Activated CD4-positive, CD25-positive, alpha-beta regulatory T cell treated with anti-CD3 and anti-CD28 coated beads, Interleukin-2, amount 50 U/mL, for 72 hours (primary cell): ENCODE results near the gene QPCT.

Experiments
- DNase-seq: peaks from one replicate; pipeline ENCODE4 v3.0.0; 2021

The QPCT gene

DNA sequence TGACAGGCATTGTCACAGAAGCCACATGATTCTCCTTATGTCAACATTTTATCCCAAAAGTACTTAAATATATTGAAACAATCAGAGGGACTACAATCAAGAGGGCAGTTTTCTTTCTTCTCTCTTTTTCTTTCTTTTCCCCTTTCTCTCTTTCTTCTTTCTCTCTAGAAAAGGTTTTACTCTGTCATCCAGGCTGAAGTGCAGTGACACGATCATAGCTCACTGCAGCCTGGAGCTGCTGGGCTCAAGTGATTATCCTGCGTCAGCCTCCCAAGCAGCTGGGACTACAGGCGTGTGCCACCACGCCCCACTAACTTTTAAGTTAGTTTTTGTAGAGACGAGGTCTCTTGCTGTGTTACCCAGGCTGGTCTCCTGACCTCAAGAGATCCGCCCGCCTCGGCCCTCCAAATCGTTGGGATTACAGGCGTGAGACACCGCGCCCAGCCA, 18.8 kb upstream of the QPCT start:
- DNase-seq = no peak

DNA sequence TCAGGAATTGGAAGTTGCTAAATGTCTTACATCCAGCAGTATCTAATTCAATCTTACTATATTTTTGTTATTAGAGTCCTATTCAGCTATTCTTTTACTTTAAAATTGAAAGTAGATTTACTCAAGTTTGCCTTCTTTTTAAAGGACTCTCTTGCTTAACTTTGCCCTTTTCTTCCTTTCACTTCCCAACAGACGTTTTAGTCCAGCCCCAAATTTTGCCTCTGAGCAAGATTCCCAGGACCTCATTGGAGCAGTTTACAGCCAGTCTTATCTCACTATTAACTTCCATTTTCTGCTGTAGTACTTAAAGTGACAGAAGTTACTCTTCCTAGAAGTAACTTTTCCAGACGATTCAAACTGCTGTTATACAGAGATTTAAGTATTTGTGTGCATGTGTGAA, 18.1 kb upstream of the QPCT start:
- no peak for DNase-seq

DNA sequence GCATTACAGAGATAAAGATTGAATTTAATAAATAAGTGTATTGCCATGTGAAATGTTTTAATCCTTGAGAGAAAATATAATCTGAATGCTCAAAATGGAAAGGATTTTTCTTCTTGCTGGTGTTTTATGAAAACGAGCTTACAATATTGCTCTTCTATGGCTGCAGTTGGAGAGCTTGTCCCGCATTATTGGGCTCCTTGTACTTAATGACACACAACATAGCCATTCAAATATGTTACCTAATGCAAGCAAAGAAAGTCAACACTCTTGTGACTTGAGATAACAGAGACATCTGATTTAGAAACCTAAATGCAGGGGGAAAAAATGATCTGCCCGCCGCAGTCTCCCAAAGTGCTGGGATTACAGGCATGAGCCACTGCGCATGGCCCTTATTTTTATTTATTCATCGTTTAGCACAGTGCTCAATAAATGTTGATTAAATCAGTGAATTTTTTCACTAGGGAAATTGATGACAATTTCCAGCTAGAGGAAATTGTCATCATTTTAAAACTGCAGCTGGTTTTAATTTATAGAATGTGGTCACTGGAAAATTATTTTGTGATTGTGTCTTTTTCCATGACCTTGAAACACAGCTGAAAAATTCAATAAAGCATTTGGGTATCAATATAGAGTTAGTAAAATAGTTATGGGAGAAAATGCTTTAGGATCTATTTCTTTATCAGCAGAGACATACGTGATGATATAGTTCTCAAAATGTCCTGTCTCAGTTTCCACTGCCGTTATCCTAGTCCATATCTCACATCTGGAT, 17.4 kb upstream of the QPCT start:
- DNase-seq = no peak

DNA sequence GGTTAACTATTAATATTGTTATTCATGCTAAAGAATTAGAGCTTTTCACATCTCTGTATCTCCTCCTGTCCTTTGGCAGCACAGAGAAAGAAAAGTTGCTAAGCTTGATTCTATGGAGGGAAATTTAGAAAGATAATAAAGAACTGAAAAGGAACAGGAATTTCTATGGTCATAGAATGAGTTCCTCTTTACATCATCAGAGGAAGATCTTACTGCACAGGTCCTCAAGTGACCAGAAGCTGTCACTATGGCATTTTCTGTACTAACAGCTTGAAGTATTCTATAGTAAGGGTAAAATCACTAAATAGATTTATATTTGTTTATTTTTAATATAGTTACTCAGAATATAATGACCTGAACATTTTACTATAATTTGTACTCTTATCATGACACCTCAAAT, 13.7 kb upstream of the QPCT start:
- DNase-seq = no peak

DNA sequence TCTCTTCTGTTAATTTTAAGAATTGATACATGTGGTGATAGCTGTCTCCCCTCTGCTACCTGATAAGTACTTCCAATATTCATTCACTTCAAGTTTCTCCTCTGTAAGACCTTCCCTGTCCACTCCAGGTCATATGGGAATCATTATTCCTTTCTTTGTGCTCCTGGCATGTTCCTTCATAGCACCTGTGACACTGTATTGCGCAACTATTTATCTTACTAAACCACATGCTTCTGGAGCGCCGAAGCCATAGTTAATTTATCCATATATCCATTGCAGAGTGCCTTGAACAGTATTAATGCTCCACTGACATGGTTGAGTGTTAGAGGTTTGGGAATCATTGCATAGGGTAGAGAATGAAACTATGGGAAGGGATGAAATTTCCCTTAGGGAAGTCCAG, 11.9 kb upstream of the QPCT start:
- no peak for DNase-seq

DNA sequence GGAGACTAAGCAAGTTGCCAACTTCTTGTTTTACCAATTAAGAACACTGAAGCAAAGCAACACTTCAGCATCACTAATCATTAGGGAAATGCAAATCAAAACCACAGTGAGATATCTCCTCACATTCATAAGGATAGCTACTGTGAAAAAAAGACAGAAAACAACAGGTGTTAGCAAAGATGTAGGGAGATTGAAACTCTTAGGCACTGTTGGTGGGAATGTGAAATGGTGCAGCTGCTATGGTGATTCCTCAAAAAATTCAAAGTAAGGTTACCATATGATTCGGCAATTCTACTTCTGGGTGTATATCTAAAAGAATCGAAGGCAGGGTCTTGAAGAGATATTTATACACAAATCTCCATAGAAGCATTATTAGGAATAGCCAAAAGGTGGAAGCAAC, 11.2 kb upstream of the QPCT start:
- no peak for DNase-seq

DNA sequence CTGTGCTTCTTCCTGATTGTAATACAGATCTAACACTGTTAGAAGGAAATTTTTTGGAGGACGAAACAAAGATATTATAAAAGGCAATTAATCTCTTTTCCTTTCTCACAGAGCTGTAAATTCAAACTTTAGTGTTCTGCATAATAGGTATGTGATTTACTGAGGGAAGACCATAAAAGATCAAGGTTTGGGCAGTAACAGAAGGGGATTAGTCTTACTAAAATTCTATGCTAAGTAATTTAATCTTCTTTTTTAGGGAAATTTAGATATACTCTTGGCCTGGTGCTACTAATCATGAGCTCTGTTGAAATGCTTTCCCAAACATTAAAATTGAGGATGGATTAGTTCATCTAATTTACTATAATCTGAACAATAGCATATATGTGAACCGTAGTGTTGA, 8.8 kb upstream of the QPCT start:
- no peak for DNase-seq

DNA sequence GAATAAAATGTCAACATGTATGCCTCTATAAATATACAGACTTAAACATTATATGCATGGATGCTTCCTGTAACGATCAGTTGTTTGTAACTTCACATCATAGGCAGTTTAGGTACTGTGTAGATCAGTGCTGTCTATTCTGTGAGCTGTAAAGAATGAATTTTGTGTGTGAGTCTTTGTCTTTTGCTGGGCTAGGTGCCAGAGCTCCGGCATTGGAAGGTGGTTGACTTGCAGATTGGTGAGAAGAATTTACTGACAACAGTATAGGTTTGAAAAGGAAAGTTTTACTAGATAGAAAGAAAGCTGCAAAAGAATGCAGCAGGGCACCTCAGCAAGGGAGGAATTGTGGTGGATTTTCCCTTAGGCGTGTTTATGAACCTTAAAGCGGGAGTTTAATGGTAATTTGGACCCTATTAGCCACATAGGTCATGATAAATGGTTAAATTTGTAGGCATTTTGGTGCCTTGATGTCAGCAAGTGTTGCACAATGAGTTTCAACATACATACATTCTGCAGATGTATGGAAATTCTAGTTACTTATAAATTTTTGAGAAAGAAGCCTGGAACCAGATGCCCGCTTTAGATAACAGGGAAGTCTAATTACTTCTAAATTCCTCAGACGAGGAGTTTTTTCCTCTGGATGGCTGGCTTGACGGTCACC, 6.7 kb upstream of the QPCT start:
- no peak for DNase-seq

DNA sequence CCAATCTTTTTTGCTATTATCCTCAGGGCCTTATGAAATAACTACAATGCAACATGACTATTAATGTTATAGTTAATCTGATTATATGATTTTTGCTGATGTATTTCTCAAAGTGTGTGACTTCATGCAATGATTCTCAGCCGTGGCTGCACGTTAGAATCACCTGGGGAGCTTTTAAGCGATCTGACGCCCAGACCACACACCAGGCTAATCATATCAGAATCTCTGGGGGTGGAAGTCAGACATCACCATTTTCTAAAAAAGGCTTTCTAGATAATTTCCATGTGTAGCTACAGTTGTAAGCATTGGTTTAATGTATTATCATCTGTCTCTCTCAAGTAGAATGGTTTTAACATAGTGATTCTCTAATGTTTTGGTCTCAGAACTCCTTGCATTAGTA, 5.5 kb upstream of the QPCT start:
- DNase-seq = no peak

DNA sequence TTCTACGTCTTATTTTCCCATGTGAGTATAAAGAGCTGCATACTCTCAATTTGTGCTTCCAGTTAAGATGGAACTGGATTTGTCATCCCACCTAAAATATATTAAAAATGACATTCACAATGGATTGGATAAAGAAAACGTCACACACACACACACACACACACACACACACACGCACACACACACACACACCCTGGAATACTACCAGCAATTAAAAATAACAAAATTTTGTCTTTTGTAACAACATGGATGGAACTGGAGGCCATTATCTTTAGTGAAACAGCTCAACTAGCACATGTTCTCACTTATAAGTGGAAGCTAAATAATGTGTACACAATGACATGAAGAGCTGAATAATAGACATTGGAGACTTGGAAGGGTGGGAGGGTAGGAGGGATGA, 3.8 kb upstream of the QPCT start:
- no peak for DNase-seq

DNA sequence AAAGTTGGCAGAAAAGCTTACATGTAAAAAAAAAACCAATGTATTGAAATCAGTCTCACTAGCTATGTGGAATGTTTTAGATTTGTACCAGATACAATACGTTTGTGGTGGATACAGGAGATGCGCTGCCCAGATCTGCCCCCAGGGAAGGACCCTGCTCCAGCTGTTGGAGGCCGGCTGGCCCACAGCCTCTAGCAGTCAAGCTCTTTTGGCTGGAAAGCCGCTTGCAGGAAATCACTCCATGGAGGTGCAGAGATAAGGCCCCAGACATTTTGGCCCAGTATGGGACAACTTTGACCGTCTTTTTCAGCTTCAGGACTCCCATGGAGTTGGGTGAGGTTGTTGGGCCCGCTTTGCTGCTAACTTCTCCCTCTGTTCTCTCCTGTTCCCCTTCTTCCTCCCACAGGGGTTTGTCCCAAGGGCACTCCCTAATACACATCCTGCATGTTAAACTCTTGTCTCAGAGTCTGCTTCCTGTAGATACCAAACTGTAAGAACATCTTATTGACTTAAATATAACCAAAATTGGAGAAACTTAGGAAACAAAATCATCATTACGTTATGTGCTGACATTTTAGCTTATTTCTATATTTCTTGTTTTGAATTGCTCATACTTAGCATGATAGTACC, 1.7 kb upstream of the QPCT start:
- DNase-seq = no peak

DNA sequence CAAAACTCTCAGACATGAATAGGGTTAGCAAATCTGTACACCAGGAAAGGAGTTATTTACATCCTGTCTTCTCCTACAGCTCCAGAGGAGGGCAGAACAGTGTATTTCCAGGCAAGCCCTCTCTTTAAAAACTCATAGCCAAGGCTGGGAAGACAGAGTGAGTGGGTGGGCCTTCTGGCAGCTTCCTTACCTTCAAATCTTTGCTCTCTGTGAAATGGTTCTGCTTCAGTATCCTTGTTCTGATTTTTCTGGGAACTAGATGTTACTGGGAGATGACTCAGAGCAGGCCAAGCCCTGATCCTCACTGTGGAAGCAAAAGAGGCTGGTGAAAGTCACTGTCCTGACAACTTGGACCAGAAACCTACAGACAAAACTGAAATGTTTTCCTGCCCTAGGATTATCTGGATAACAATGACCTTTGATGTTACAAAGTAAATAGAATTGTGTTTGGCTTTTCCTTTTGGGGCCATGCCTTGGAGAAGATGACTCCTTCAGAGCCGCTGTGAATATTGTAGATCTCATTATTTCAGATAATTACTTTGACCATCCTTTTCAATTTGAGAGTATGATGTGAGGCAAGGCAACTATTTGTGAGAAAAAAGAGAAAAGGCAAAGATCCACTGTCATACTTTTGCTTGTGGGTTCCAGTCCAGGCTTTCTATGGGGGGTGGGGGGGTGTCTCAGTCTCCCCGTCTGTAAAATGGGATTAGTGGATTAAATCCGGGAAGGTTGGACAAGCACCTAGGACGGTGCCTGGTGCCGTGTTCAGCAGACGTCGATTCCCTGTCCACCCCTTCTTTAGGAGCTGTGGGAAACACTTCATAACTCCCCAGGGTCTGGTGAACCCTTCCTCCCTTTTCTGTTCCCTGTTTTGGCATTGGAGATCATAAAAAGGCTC, 644 bp upstream of the QPCT start:
- no peak for DNase-seq

DNA sequence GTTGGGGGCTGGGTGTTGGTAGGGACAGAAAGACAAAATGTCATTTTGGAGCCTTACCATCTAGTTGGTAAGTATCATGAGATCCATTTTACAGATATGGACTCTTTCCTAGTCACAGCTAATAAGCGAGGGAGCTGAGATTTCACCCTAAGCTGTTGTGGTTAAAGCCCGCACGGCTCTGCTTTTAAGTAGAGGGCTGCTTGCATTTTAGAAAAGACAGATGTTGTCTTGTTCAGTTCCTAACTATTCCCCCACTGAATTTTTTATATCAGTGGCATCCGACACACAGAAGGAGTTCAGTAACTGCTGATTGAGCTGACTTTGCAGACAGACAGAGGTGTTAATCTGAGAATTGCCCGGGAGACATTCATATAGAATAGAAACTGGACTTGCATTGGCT, 3.7 kb downstream of the QPCT start:
- no peak for DNase-seq

DNA sequence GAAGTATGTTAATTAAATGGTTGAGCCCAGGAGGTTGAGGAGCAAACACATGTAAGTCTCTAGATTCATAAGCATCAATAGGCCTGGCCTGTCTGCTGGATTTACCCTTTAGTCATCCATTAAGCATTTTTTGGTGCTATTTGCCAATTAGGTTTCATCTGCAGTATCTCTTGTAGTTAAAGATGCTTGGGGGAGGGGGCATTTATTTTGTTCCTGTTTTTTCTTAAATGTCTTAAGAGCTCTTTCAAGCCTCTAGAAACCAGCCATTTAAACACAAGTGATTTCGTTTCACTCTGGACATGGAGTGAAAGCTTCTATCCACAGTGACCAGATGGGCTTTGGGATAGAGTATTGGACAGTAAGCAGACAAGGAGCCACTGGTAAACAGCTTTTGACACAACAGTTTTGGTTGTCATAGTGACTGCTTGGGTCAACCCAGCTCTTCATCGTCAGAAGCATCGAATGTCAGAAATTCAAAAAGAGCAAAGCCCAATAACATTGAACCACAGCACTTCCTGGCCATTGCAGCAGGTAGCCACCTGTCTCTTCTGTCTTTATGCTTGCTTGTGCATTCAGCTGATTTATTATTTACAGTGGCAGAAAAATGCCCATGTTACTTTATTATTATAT, 4.9 kb downstream of the QPCT start:
- no peak for DNase-seq

DNA sequence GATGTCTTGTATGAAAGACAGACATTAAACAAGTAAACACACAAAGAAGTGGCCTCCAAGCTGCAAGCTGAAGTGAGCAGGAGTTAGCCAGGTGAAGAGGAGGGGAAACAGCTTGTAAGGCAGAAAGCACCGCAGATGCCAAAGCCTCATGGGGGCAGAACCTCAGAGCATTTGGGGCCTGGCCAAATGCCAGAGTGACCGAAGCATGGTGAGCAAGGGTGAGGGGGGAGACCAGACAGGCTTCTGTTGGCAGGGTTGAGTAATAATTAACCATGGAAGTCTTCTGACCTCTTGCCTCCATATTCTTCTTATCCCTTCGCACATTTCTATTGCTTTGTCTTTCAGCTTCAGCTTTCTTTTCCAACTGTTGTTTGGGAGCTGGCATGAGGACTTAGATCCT, 5.6 kb downstream of the QPCT start:
- DNase-seq = no peak

DNA sequence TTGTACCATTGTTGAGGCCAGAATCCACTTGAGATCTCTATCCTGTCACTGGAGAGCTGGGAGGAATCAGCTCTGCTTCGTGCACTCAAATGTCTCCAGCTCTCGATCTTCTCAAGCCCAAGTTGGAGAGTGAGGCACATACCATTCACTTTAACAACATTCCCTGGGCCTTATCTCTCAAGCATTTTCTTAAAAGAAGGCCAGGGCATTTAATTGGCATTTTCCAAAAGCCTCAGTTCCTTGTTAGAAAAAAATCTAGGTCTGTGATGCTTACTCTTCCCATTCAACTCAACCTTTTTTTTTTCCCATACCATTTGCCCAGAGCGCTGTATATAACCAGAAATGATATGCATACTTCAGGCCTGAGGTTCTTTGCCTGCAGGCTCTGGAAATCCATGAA, 10.1 kb downstream of the QPCT start:
- DNase-seq = no peak

DNA sequence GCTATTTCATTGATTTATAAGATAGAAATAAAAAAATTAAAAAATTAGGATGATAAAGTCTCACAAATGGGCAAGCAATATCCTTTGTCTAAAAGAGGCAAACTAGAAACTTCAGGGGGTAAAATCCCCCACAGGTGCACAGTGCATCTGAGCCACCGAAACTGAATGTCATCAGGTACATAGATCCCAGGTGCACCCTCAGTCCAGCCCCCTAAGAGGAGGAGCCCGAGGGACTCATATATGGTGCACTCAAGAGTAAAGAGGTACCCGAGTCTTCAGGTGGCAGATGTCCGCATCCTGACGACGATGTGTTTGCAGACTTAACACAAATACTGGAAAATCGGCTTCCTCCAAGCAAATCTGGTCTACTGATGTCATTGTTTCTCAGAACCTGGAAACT, 11.3 kb downstream of the QPCT start:
- no peak for DNase-seq

DNA sequence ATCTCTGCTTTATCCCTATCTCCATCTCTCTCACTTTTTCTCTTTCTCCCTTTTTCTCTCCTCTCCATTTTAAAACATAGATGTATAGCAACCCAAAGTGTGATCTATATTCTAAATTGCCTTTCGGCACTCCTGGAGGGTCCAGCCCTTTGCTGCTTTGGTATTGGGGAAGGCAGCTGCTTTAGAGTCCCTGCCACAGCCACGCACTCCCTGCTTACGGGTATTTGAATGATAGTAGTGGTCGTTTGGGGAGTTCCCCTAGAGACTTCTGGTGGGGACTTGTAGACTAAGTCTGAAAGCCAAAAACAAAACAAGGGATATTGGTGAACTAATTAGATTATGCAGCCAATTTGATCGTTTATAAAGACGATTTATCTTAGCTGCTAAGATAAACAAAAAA, 11.9 kb downstream of the QPCT start:
- DNase-seq = no peak

DNA sequence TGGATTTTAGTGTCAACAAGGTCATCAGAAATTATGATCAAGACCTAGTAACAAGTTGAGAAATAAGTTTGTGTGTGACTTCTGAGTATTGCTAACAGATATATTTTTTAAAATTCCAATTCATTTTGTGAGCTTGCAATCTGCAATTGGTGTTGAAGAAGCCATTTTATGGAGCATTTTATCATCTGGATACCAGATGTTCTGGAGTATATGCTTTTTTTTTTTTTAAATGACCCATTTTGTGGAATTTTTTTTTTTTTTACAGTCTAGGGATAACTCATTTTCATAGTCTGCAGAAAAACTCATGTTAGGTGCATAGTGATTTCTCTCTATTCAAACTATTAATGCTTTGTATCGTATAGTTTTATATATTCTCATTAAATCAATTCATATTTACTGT, 12.6 kb downstream of the QPCT start:
- DNase-seq = no peak

DNA sequence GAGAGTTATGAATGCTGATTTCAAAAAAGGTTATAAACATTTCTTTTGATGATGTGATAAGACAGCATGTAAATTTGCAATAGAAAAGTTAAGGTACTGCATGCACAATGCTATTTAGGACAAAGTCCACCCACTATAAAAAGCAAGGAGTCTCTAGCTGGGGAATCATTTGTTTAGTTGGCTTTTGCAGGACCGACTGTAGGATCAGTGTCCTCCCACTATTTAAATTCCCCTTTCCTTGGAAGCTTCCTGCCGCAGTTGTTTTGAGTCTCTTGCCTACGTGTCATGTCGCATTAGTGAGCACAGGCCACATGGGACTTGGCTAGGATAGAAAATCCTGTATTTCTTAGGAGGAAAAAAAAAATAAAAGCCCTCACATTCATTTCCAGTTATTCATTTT, 13.1 kb downstream of the QPCT start:
- no peak for DNase-seq

DNA sequence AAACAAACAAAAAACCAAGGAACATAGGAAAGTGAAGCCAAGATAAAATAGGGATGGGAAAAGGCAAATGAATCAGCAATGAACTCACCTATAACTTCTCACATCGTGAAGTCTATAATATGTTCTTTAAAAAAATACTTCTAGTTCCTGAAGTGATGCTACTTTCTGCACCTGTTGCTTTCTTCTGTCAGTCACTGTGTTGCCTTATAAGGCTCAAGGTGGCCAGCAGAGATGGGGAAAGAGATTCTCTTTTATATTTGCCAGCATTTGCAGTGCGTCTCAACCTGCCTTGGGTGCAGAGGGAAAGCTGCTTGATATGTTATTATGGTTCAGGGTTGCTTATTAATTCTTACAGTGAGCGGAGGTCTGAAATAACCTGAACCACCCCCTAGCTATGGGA, 14.0 kb downstream of the QPCT start:
- no peak for DNase-seq

DNA sequence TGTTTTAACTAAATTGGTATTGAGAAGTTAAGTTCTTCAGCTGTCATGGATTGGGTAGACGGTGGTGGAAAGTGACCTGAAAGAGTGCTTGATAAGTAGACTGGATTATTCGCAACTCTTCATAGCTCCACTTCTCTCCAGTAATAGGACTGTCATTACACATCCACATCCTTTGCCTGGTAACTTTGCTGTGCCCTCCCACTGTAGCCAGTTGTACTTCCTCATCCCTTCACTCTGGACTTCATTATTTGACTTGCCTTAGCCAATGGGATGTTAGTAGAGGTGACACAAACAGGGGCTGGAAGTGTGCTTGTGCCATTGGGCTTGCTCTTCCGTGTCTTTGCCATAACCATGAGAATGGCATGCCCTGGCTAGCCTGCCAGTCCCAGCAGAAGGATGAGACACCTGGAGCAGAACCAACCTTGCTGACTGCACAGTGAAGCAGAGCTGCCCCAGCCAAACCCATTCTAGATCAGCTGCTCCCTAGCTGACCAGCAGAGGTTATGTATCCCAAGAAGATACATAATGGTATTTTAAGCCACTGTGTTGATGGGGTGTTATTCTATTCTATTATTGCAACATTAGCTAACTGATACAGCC, 16.9 kb downstream of the QPCT start:
- no peak for DNase-seq
